HCT116 (cell line): ENCODE measurements around the gene RIBC2.

ENCODE experiments used
- EGR1 ChIP-seq: IDR thresholded peaks from 2 replicates; pipeline ENCODE4 v1.6.1; 2012; ENCODE audit warnings: low read depth
- ELF1 ChIP-seq: IDR thresholded peaks from 2 replicates; pipeline ENCODE4 v1.6.1; 2012; ENCODE audit warnings: low read depth, borderline replicate concordance
- POLR2A ChIP-seq: IDR thresholded peaks from 2 replicates; pipeline ENCODE4 v1.7.0; 2011; ENCODE audit warnings: borderline replicate concordance; ENCODE audit not compliant: insufficient read depth, insufficient read length; ENCODE audit errors: extremely low read depth
- POLR2AphosphoS5 ChIP-seq: IDR thresholded peaks from 2 replicates; pipeline ENCODE4 v1.6.1; 2011; ENCODE audit warnings: mild to moderate bottlenecking, low read depth, low read length, moderate library complexity
- RAD21 ChIP-seq: IDR thresholded peaks from 2 replicates; pipeline ENCODE4 v1.6.1; 2012; ENCODE audit warnings: low read depth, mild to moderate bottlenecking
- REST ChIP-seq: IDR thresholded peaks from 2 replicates; pipeline ENCODE4 v1.6.1; 2012; ENCODE audit warnings: low read depth
- TF ChIP-seq, protein P1 (sequence below), 3 experiments: fragments of 200-600 bp in 1 of 3; sonication (generic) in 1 of 3; IDR thresholded peaks in 2 of 3; conservative IDR thresholded peaks in 1 of 3; 2 replicates each; pipeline ENCODE4 v1.5.1; 2012 to 2017; ENCODE audit warnings: low read depth in 2 of 3, low read length in 2 of 3, antibody characterized with exemption in 1 of 3, borderline replicate concordance in 1 of 3, control low read depth in 1 of 3, mild to moderate bottlenecking in 1 of 3, mixed read lengths in 1 of 3, mixed run types in 1 of 3, moderate library complexity in 1 of 3; ENCODE audit not compliant: insufficient read depth in 1 of 3

GRCh38 chr22:45425101-45425500 is 11.6 kb downstream of the RIBC2 start:
- TF ChIP-seq, protein P1, sequence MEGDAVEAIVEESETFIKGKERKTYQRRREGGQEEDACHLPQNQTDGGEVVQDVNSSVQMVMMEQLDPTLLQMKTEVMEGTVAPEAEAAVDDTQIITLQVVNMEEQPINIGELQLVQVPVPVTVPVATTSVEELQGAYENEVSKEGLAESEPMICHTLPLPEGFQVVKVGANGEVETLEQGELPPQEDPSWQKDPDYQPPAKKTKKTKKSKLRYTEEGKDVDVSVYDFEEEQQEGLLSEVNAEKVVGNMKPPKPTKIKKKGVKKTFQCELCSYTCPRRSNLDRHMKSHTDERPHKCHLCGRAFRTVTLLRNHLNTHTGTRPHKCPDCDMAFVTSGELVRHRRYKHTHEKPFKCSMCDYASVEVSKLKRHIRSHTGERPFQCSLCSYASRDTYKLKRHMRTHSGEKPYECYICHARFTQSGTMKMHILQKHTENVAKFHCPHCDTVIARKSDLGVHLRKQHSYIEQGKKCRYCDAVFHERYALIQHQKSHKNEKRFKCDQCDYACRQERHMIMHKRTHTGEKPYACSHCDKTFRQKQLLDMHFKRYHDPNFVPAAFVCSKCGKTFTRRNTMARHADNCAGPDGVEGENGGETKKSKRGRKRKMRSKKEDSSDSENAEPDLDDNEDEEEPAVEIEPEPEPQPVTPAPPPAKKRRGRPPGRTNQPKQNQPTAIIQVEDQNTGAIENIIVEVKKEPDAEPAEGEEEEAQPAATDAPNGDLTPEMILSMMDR (IDR thresholded peaks at IDR 0.05 in 2 of 3, conservative IDR thresholded peaks at IDR 0.05 in 1 of 3; ENCODE audit: borderline replicate concordance in 1 of 3, insufficient read depth in 1 of 3, low read depth in 2 of 3, low read length in 2 of 3) = no peak
- TF ChIP-seq EGR1 (no peak), REST (no peak), POLR2A (no peak), POLR2AphosphoS5 (no peak), ELF1 (no peak), RAD21 (no peak)
